ENCODE measurements around the gene SPI1. TPM values are rescaled to one million over a fixed set of nuclear protein-coding genes. Genes with fewer than 3 reads are reported as not detected.
"Not testable (repeated sequence)": the region's sequence is repeated elsewhere in the genome, so short reads cannot be mapped to it uniquely, and the experiment has no call there.

SPI1 gene
- total RNA-seq, 1 donor from 2014 or later = 1.2 TPM

DNA sequence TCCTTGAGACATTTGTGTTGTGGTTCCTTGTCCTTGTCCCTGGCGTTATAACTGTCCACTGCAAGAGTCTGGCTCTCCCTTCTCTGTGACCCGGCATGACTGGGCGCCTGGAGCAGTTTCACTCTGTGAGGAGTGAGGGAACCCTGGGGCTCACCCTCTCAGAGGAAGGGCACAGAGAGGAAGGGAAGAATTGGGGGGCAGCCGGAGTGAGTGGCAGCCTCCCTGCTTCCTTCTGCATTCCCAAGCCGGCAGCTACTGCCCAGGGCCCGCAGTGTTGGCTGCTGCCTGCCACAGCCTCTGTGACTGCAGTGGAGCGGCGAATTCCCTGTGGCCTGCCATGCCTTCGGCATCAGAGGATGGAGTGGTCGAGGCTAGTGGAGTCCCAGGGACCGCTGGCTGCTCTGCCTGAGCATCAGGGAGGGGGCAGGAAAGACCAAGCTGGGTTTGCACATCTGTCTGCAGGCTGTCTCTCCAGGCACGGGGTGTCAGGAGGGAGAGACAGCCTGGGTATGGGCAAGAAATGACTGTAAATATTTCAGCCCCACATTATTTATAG lies 48.8 kb downstream of the SPI1 start:
- DNase-seq (ENCODE audit: low spot score in 2 of 2) (no peak), FAIRE-seq (no peak)

DNA sequence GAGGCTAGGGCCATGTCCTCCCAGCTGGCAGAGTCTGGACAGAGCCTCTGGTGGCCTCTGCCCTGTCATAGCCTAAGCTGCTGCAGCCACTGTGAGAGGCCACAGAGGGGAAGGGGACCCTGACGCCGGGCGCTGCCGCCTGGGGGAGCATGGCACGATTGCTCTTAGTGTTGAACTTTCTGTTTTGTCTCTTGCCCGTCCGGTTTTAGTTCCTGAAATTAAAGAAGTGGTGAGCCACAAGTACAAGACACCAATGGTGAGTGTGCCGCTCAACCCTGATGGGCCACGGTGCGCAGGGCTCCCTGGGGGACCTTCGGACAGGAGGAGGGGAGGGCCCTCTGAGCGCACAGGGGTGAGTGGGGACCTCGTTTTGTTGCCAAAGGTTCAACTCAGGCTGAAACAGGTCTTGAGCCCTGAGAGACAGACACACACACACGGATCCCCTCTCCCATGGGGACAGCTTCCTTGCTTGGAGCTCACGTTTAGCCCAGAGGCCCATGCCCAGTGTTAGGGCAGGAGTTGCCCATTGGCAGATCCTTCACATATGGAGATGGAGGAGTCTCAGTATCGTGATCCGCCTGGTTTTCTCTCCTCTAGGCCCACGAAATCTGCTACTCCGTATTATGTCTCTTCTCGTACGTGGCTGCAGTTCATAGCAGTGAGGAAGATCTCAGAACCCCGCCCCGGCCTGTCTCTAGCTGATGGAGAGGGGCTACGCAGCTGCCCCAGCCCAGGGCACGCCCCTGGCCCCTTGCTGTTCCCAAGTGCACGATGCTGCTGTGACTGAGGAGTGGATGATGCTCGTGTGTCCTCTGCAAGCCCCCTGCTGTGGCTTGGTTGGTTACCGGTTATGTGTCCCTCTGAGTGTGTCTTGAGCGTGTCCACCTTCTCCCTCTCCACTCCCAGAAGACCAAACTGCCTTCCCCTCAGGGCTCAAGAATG lies 49.6 kb downstream of the SPI1 start:
- FAIRE-seq (no peak), DNase-seq (ENCODE audit: low spot score in 2 of 2) (no peak)

DNA sequence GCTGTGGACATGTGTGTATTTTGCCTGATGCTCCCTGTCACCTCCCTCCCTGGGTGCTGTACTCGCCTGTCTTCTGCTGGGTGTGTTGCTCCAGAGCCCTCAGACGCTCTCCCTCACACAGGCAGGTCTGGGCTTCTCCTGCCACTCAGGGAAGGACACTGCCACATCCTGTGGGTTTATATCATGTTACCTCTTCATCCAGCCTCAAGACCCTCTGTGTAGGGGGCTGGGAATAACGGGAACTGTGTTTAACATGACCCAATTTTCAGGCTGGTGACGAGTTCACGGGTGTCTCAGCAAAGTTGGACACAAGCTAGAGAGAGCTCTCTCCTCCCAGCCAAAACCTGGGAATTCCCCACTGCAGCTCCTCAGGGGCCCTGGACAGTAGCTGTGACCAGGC lies 50.4 kb downstream of the SPI1 start:
- FAIRE-seq = no peak
- DNase-seq (ENCODE audit: low spot score in 2 of 2) = no peak

DNA sequence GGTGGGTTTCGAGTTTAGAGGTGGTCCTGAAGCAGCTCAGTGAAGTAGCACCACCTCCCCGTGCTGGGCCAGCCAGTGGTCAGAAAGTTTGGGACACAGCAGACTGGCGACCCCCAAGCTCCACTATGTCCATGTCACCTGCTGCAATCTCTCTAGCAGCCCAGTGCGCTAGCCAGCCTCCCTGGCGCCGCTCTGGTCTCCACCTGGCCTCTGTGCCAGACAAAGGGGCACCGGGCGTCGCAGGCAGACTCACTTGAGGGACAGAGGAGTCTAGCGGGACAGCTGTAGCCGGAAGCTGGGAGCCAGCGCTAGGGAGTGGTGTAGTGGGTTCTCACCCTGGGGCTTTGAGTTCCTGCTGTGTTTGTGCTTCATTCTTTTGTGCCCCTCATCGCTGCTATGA lies 51.3 kb downstream of the SPI1 start:
- FAIRE-seq = no peak
- no peak for DNase-seq (ENCODE audit: low spot score in 2 of 2)

DNA sequence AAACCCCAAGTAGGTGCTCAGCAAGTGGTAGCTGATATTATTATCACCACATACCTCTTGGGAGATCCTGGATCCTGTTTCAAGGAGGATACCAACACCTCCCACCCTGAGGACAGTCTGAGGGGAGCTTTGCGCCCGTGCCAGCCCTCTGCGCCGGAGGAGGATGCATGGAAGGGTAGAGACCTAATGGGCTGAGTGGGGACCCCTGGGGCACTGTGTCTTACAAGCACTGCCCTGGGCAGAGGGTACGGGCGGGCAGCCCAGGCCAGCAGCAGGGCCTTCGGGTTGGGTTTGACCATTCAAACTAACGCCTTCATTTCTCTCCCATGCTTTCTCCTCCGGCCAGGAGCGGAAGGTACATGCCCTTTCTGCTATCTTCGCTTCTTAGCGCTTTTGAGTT lies 52.1 kb downstream of the SPI1 start:
- no peak for FAIRE-seq
- DNase-seq (ENCODE audit: low spot score in 2 of 2) = no peak

DNA sequence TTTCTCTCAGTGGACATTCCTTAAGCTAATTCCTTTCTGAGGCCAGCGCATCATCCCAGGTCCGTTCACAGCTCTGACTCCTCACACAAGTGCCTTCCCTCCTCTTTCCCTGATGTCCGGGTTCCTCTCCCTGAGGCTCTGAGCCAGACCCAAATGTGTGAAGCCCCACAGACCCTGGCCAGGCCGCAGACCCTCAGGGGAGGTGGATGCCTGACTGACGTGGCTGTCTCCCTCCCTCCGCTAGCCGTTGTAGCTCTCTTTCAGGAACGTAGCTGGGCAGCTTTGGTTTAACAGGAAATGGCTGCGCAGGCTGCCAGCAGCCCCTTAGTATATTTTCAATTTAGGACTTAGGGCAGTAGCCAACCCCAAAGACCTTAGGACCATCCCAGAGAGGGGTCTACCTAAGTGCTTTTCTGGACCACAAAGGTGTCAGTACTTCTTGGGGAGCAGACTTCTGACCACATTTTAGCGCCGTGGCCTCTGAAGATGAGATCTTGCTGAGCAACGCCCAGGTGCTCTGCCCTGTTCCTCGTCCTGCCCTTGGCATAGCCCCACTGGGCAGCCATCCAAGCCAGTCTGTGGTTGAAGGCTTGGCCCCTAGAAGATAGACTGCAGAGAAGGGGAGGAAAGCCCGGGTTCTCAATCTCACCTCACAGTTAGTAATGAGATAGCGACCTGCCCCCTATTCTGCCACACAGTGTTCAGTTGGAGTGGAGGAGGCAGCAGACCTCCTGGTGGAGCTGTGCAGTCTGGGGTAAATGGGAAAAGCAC lies 52.9 kb downstream of the SPI1 start:
- no peak for FAIRE-seq
- no peak for DNase-seq (ENCODE audit: low spot score in 2 of 2)

DNA sequence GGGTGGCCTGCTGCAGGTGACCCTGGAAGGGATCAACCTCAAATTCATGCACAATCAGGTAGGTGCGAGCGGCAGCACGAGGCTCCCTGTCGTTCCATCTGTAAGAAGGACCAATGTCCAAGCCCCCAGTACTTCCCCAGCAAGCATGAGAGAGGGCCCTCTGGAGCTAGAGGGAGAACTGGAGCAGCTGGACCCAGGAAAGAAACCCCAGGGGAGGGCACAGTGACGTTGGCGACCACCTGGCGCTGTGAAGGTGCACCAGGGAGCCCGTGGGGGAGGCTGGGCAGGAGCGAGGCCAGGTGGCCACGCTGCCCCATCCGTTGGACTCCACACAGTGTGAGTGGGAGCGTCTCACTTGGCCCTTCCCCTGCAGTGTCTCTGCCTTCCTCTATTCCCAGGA lies 53.8 kb downstream of the SPI1 start:
- FAIRE-seq (no peak), DNase-seq (ENCODE audit: low spot score in 2 of 2) (no peak)

DNA sequence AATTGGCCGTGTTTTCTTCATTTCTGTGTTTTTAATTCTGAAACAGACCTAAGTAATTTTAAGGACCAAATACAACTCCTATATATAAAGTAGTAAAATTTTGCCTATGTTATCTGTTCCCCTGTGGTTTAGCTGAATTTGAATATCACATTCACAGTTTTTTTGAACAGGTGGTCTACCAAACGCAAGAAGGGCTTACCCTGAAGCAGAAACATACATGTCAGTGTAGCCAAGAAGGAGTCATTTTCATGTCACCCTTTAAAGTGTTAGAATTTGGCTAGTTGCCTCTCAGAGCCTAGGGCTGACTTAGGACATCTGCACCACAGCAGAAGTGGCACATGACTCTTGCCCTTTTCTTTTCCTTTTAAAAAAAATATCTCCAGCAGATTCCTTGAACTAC lies 60.2 kb downstream of the SPI1 start:
- DNase-seq (ENCODE audit: low spot score in 2 of 2) (no peak), FAIRE-seq (no peak)

DNA sequence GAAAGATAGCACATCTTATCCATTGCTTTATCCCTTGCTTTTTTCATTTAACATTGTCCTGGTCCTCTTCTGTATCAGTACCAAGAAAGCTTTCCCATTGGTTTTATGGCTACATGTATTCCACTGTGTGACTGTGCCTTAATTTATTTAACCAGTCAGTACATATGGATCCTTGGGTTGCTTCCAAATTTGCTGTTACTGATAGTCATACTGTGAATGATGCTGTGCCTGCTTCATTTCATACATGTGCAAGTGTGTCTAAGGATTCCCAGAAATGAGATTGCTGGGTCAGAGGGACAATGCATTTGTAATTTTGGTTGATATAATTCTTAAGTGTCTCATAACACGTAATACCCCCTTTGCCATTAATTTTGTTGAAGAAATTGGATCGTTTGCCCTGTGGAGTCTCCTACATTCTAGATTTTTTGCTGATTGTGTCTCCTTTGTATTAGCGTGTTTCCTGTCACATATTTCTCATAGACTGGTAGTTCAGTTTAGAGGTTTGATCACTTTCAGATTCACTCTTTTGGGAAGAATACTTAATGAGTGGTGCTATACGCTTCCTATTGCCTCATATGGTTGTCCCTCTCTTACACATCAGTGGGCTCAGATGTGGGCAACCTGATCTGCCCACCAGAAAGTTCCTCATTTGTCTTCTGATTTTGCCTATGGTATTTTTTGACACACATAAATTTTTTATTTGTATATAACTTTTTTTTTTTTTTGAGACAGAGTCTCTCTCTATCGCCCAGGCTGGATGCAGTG lies 61.1 kb downstream of the SPI1 start:
- DNase-seq (ENCODE audit: low spot score in 2 of 2) (no peak), FAIRE-seq (no peak)

DNA sequence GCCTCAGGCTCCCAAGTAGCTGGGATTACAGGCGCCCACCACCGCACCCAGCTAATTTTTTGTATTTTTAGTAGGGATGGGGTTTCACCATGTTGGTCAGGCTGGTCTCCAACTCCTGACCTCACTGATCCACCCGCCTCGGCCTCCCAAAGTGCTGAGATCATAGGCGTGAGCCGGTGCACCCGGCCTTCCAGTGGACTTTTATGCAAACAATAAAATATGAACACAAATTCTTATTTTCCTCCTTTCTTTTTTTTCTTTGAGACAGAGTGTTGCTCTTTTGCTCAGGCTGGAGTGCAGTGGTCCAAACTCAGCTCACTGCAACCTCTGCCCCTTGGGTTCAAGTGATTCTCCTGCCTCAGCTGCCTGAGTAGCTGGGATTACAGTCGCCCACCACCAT lies 61.8 kb downstream of the SPI1 start:
- DNase-seq (ENCODE audit: low spot score in 2 of 2) = not testable (repeated sequence)

DNA sequence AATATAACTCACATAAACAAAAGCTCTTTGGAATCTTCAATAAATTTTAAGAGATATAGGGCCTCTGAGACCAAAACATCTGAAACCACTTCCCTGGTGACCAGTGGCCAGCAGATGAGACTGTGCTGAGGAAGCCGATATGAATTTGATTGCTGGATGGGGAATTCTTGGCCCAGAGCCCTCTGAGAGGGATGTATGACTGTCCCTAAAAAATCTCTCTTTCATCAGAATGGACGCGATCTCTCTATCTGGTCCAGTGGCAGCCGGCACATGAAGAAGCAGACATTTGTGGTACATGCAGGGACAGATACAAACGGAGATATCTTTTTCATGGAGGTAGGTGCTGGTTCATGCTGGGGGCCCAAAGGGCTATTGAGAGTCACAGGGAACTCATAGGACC lies 63.4 kb downstream of the SPI1 start:
- no peak for FAIRE-seq
- no peak for DNase-seq (ENCODE audit: low spot score in 2 of 2)

More for the DNA sequence above, 61.8 kb downstream of the SPI1 start:
- FAIRE-seq = not testable (repeated sequence)

DNA sequence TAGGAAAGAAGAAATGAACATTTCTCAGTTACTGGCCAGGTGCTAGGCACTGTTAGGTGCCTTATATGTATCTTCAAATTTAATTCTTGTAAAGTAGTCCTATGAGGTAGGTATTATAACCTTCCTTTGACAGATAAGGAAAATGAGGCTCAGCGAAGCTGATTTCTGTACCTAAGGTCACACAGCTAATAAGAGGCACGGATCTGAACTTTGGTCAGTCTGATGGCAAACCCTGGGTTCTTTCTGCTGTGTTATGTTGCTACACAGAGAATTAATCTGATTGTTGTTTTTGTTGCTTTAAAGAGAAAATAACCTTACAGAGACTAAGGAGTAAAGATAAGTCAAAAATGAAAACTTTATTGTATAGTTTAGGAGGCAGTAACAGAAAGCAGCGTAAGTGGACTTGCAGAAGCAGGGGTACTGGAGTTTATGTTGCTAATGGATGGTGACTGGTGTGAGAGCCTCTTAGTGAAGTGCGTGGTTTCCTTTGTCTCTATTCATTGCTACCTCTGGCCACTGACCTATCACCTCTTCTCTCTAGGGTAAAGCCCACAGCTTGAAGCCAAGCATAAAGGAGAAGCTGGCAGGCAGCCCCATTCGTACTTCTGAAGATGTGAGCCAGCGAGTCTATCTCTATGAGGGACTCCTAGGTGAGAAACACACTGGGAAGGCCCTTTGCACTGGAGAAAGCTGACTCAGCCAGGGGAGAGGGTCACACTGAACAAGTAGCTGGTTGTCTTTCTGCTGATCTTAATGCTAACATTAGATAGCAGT lies 70.1 kb downstream of the SPI1 start:
- no peak for DNase-seq (ENCODE audit: low spot score in 2 of 2)
- no peak for FAIRE-seq

DNA sequence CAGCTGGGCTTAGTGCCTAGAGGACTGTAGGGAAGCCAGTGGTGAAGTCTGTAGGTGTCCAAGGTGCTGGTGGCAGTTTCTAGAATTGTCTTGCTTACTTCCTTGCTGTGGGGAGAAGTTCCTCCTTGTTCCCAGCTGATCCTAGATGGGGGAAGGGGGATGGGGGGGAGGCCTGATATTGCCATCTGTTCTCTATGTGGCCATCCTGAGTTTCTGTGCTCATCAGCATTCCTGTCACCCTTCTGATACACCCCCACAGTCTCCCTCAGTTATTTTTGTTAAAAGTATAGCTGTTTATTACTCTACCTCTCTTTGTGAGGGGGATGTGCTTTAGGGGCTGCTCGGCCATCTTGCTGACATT lies 71.9 kb downstream of the SPI1 start:
- DNase-seq (ENCODE audit: low spot score in 2 of 2) (no peak), FAIRE-seq (no peak)

DNA sequence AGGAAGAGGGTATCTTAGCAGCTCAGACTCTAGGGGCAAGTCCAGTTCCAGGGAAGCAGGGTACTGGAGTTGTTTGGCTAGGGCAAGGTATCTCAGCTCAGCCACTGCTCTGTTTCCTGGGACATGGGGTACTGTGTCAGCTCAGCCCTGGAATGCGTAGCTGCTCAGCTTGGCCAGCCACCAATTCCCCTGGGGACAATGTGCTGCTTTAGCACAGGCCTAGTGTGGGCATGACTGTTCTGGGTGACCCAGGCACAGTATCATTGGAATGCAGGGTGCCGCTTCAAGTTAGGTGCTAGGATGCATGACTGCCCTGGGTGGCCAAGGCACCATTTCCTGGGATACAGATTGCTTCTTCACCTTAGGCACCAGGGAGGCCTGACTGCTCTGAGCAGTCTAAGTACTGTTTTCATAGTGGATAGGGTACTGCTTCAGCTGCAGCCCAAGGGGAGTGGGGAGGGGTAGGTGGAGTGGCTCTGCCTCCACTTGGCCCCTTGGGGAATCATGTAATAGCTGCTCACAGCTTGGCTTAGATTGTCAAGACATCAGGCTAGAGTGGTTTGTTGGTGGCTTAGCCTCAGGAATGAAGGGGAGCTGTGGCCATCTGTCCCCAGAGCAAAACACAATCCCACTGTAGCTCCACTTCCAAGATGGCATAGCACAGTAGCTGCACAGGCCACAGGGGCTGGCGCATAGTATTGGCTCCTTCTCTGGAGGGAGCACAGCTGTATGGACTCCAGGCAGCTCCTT lies 72.4 kb downstream of the SPI1 start:
- FAIRE-seq (no peak), DNase-seq (ENCODE audit: low spot score in 2 of 2) (peak in 1 of 2 donors; percentile 46)

Small RNAs within 50 kb of the gene (small RNA-seq; reads per million reads assigned to genes)
- gene MIR4487 = not detected

Other genes with a start within 250 kb of the SPI1 start
- 110 TPM for gene ARFGAP2, start 201.7 kb downstream of the SPI1 start, total RNA-seq
- gene PACSIN3, start 192.1 kb downstream of the SPI1 start, total RNA-seq = 2.0 TPM
- 8.2 TPM for gene DDB2, start 163.6 kb downstream of the SPI1 start, total RNA-seq
- 21.2 TPM for gene ACP2, start 129.7 kb downstream of the SPI1 start, total RNA-seq
- 8.2 TPM for gene NR1H3, start 120.6 kb downstream of the SPI1 start, total RNA-seq
- 53.8 TPM for gene MADD, start 108.4 kb downstream of the SPI1 start, total RNA-seq
- gene MYBPC3, start 25.8 kb downstream of the SPI1 start, total RNA-seq = not detected
- gene SLC39A13, start 30.0 kb upstream of the SPI1 start, total RNA-seq = 8.6 TPM
- 104 TPM for gene PSMC3, start 47.9 kb upstream of the SPI1 start, total RNA-seq
- not detected for gene RAPSN, start 70.6 kb upstream of the SPI1 start, total RNA-seq
- 176 TPM for gene CELF1, start 174.6 kb upstream of the SPI1 start, total RNA-seq
- 22.0 TPM for gene PTPMT1, start 187.1 kb upstream of the SPI1 start, total RNA-seq
- gene KBTBD4, start 200.4 kb upstream of the SPI1 start, total RNA-seq = 42.8 TPM
- 72.6 TPM for gene NDUFS3, start 200.5 kb upstream of the SPI1 start, total RNA-seq
- gene FAM180B, start 208.1 kb upstream of the SPI1 start, total RNA-seq = not detected
- 14.7 TPM for gene C1QTNF4, start 215.9 kb upstream of the SPI1 start, total RNA-seq